HepG2 (cell line): ENCODE results near the gene HDDC2. TPM values are rescaled to one million over a fixed set of nuclear protein-coding genes. Genes with fewer than 3 reads are reported as not detected.

Experiments
- ATAC-seq: fragments of 200-7000 bp; cut with Tn5 transposase; 3 replicates; pipeline ENCODE4 v1.9.1; 2020; ENCODE audit warnings: mild to moderate bottlenecking, moderate library complexity
- BruUV-seq: library from RNA; stranded (reverse); fragments of 400-500 nt; replicated peaks from 2 replicates; lab custom pipeline; 2021; lab: Mats Ljungman, UMichigan
- CTCF ChIA-PET: fragments of 300-600 bp; formaldehyde crosslinking; extraction: SDS; loops from one replicate; lab custom pipeline; 2021; ENCODE audit warnings: low total read pairs, inconsistent platforms, low intra/inter-chr PET ratio; lab: Yijun Ruan, JAX
- POLR2A ChIA-PET: fragments of 350-600 bp; sonication (Branson Sonifier 250); formaldehyde crosslinking; loops from one replicate; lab custom pipeline; 2020; ENCODE audit warnings: antibody characterized with exemption, inconsistent platforms; lab: Yijun Ruan, JAX
- DNase-seq: peaks from one replicate; pipeline ENCODE4 v3.0.0-alpha.2; 2015; ENCODE audit warnings: low spot score
- FAIRE-seq: peaks from 3 replicates; lab custom pipeline; 2011; peaks lifted over from hg19 to GRCh38; lab: Jason Lieb, UNC
- H2AFZ ChIP-seq: one replicate; pipeline ENCODE4 v1.6.1; 2011; ENCODE audit warnings: low read length, inconsistent platforms
- H3K27ac ChIP-seq: fragments of 300-600 bp; 3 replicates; pipeline ENCODE4 v1.8.0; 2011; ENCODE audit warnings: mixed run types, mild to moderate bottlenecking, mixed read lengths, low read length, inconsistent platforms; ENCODE audit not compliant: insufficient read depth; ENCODE audit errors: extremely low read length
- H3K27me3 ChIP-seq, 2 experiments: fragments of 200-600 bp in 1 of 2; 2 replicates in 1 of 2; 3 replicates in 1 of 2; pipeline versions ENCODE4 v1.6.0 to v1.8.0; 2011; ENCODE audit warnings: low read length in 2 of 2, mild to moderate bottlenecking in 2 of 2, moderate library complexity in 2 of 2, inconsistent platforms in 1 of 2; ENCODE audit not compliant: insufficient read depth in 2 of 2, control insufficient read depth in 1 of 2
- H3K36me3 ChIP-seq, 2 experiments: fragments of 200-600 bp in 1 of 2; replicated peaks in 1 of 2; 2 replicates in 1 of 2; 3 replicates in 1 of 2; pipeline versions ENCODE4 v1.5.1 to v1.8.0; 2011; ENCODE audit warnings: low read length in 2 of 2, inconsistent platforms in 1 of 2; ENCODE audit not compliant: insufficient read depth in 2 of 2, control insufficient read depth in 1 of 2
- H3K4me1 ChIP-seq: 2 replicates; pipeline ENCODE4 v1.5.1; 2012; ENCODE audit warnings: low read length, inconsistent platforms; ENCODE audit not compliant: insufficient read depth
- H3K4me2 ChIP-seq: 2 replicates; pipeline ENCODE4 v1.6.0; 2011; ENCODE audit warnings: low read depth, low read length, inconsistent platforms
- H3K4me3 ChIP-seq, 3 experiments: fragments of 200-600 bp in 1 of 3; sonication (generic), shearing (Covaris generic) in 1 of 3; replicated peaks in 1 of 3; 2 replicates each; pipeline ENCODE4 v1.5.1; 2011 to 2016; ENCODE audit warnings: low read length in 3 of 3, inconsistent platforms in 2 of 3, low read depth in 2 of 3, mild to moderate bottlenecking in 2 of 3, control low read depth in 1 of 3, mixed read lengths in 1 of 3; ENCODE audit not compliant: insufficient read depth in 1 of 3
- H3K79me2 ChIP-seq: one replicate; pipeline ENCODE4 v1.6.1; 2011; ENCODE audit warnings: low read length, inconsistent platforms; ENCODE audit not compliant: insufficient read depth
- H3K9ac ChIP-seq: 2 replicates; pipeline ENCODE4 v1.6.0; 2011; ENCODE audit warnings: mild to moderate bottlenecking, low read depth, low read length, inconsistent platforms; ENCODE audit not compliant: insufficient read depth
- H3K9me3 ChIP-seq: 2 replicates; pipeline ENCODE4 v1.5.1; 2012; ENCODE audit warnings: mild to moderate bottlenecking, low read length
- H4K20me1 ChIP-seq: 2 replicates; pipeline ENCODE4 v1.6.0; 2011; ENCODE audit warnings: inconsistent platforms, mild to moderate bottlenecking, low read length, moderate library complexity; ENCODE audit not compliant: insufficient read depth
- RAD21 ChIP-seq: fragments of 450-650 bp; formaldehyde crosslinking; IDR thresholded peaks from 2 replicates; pipeline ENCODE4 v1.5.0; 2020; ENCODE audit warnings: mild to moderate bottlenecking
- RARG ChIP-seq: sonication (generic); formaldehyde crosslinking; IDR thresholded peaks from 2 replicates; pipeline ENCODE4 v1.4.0; 2020; ENCODE audit warnings: low read depth, mild to moderate bottlenecking, missing genetic modification reagents
- XRCC5 ChIP-seq: fragments of 200-400 bp; formaldehyde crosslinking; optimal IDR thresholded peaks from 2 replicates; pipeline ENCODE3; 2017; ENCODE audit warnings: mild to moderate bottlenecking, low read length
- WGBS: methylation state at CpG from one replicate; pipeline ENCODE4 v1.1.6; 2017; ENCODE audit warnings: low lambda C conversion rate; 5-methylcytosine and 5-hydroxymethylcytosine counted together
- in situ Hi-C: cut with HindIII; loops from 2 replicates; pipeline ENCODE4 v1.10.0; 2017; ENCODE audit warnings: low pct_unique_long_range_greater_than_20kb; ENCODE audit not compliant: extremely low pct_ligation_motif_present
- intact Hi-C: fragments of 100-400 bp; cut with micrococcal nuclease; formaldehyde crosslinking; loops from one replicate; pipeline ENCODE4 v1.10.0; 2022; ENCODE audit not compliant: unreplicated experiment
- polyA plus RNA-seq, 8 experiments: library from polyadenylated mRNA; depleted of rRNA in 3 of 8; stranded (reverse) in 7 of 8; unstranded in 1 of 8; fragments of >200 nt; fragmentation: Illumina TruSeq in 4 of 8; extraction: Trizol in 4 of 8; gene quantifications; 2 replicates each; pipeline versions ENCODE4 v1.2.1 to v1.2.3, GENCODE V29; 2011 to 2016; ENCODE audit warnings: low read depth in 4 of 8, missing spikeins in 1 of 8, mixed read lengths in 1 of 8; ENCODE audit not compliant: insufficient read depth in 1 of 8
- total RNA-seq, 5 experiments: library from RNA; depleted of rRNA; stranded (reverse); fragments of >200 nt; fragmentation: Illumina TruSeq; extraction: Trizol; gene quantifications; 2 replicates each; pipeline ENCODE4 v1.2.3, GENCODE V29; 2016; ENCODE audit warnings: low read depth in 1 of 5
- TF ChIP-seq, protein P1 (sequence below): sonication (generic); formaldehyde crosslinking; IDR thresholded peaks from 2 replicates; pipeline ENCODE4 v1.4.0; 2020; ENCODE audit warnings: mild to moderate bottlenecking, missing genetic modification reagents
- TF ChIP-seq, protein P2 (sequence below): IDR thresholded peaks from 2 replicates; pipeline ENCODE4 v1.6.1; 2012; ENCODE audit warnings: low read depth, low read length, improper control_type of control experiment
- TF ChIP-seq, protein P3 (sequence below): sonication (generic); formaldehyde crosslinking; IDR thresholded peaks from 2 replicates; pipeline ENCODE4 v1.4.0; 2020; ENCODE audit warnings: mild to moderate bottlenecking, missing genetic modification reagents

The HDDC2 gene
- total and polyA plus RNA-seq, 2 of the 13 experiments (the other 11 are each of a cell fraction or from before 2014, with no cell fraction given), result 76.7 to 78.7 TPM

DNA sequence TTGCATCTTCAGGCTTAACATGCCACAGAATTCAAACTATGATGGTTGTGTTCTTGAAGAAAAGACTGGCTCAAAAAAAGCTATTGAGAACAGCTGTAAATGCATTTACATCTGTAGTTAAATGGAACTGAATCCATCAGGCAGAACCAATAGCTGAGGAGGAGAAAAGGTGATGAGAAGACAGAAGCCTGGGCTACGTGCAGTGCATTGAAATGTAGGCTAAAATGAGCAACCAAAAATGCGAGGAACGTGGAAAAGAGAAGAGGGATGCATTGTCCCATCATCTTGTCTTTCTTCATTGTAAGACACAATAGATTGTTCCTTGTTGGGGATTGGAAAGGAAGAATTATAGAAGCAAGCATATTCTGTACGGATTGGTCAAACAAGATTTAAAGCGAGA, 13.8 kb upstream of the HDDC2 start:
- no peak for FAIRE-seq
- no peaks in the 10 kb centered on the region for H3K9me3 ChIP-seq
- no peak for ATAC-seq
- ChIA-PET CTCF (no interaction called here), POLR2A (no interaction called here)
- H3K4me2 ChIP-seq, result no peak overlapping the region
- no peak for TF ChIP-seq RARG (CRISPR knock-in tag)
- TF ChIP-seq, protein P1, sequence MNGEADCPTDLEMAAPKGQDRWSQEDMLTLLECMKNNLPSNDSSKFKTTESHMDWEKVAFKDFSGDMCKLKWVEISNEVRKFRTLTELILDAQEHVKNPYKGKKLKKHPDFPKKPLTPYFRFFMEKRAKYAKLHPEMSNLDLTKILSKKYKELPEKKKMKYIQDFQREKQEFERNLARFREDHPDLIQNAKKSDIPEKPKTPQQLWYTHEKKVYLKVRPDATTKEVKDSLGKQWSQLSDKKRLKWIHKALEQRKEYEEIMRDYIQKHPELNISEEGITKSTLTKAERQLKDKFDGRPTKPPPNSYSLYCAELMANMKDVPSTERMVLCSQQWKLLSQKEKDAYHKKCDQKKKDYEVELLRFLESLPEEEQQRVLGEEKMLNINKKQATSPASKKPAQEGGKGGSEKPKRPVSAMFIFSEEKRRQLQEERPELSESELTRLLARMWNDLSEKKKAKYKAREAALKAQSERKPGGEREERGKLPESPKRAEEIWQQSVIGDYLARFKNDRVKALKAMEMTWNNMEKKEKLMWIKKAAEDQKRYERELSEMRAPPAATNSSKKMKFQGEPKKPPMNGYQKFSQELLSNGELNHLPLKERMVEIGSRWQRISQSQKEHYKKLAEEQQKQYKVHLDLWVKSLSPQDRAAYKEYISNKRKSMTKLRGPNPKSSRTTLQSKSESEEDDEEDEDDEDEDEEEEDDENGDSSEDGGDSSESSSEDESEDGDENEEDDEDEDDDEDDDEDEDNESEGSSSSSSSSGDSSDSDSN, result no peak
- H2AFZ ChIP-seq, result no peak overlapping the region
- no peak overlapping the region for H3K9ac ChIP-seq
- no peak for DNase-seq
- H3K4me1 ChIP-seq, result peaks cover 6% of the 10 kb centered on the region; the same call in 1 of the 2 replicates
- no peak overlapping the region for H3K27ac ChIP-seq
- WGBS, result 8% methylated on average over 5 of the region's 5 CpGs
- intact Hi-C loops (loop anchor here (2.0 kb wide), 1 partner anchor 659 kb away; no protein-coding TSS in a partner anchor), in situ Hi-C loops (loop anchor here (25.0 kb wide), 1 partner anchor 1797 kb away; the partner anchor contains the start of gene RSPO3)
- no TSS peak for BruUV-seq
- H4K20me1 ChIP-seq, result no peaks in the 10 kb centered on the region
- no peaks in the 10 kb centered on the region for H3K36me3 ChIP-seq
- H3K79me2 ChIP-seq, result no peaks in the 10 kb centered on the region
- H3K27me3 ChIP-seq, result peaks cover 0 to 16% of the 10 kb centered on the region in 2 experiments; a peak in 1 of 5 replicates
- H3K4me3 ChIP-seq, result no peak overlapping the region

DNA sequence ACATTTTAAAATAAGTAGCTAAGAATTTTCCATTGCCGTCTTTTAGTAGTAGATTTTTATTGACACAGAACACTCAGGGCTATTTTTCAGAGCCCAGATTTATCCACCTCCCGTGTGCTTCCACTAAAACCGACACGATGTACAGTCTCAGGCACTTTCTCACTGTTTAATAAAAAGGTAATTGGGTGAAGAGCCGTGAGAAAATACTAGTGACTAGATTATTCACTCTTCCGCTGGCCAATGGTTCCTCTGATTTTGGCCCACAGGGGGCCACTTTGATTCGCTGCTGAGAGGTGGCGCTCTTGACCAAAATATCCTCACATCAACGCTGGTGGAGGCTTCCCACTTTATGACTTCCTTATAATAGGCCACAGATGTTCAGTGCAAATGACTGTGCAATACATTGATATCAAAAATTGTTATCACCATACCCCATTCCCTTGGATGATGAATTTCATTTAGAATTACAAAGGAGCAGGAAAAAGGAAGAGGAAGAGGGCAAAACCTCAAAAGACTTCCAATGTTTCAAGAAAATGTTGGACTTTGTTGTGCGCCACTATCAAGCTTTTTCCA, 12.3 kb upstream of the HDDC2 start:
- H3K36me3 ChIP-seq, result no peaks in the 10 kb centered on the region
- H3K27me3 ChIP-seq, result peaks cover 0 to 16% of the 10 kb centered on the region in 2 experiments; a peak in 1 of 5 replicates
- FAIRE-seq, result peak; percentile 76
- no peaks in the 10 kb centered on the region for H3K9me3 ChIP-seq
- 18% methylated on average over 10 of the region's 10 CpGs for WGBS
- H3K79me2 ChIP-seq, result no peaks in the 10 kb centered on the region
- peak; percentile 53 for DNase-seq
- ChIA-PET CTCF (interaction anchor here (0.7 to 4.9 kb wide), 3 partner anchors 439 to 455 kb away, joined by 5 to 57 read pairs (median 27); no protein-coding TSS in a partner anchor), POLR2A (interaction anchor here (1.4 kb wide), 1 partner anchor 12 kb away, joined by 3 read pairs; the partner anchor contains the start of gene HDDC2)
- H2AFZ ChIP-seq, result no peak overlapping the region
- no peaks in the 10 kb centered on the region for H4K20me1 ChIP-seq
- intact Hi-C loops, result loop anchor here (1.0 to 5.0 kb wide), 5 partner anchors 439 to 1808 kb away; no protein-coding TSS in a partner anchor
- no peak overlapping the region for H3K9ac ChIP-seq
- in situ Hi-C loops, result loop anchor here (5.0 to 25.0 kb wide), 2 partner anchors 438 to 1798 kb away; partner anchors contain the start of gene RSPO3
- H3K4me3 ChIP-seq, result no peak overlapping the region
- peak; percentile 94 for ATAC-seq
- H3K27ac ChIP-seq, result no peak overlapping the region
- no TSS peak for BruUV-seq
- H3K4me2 ChIP-seq, result no peak overlapping the region
- peaks cover 6% of the 10 kb centered on the region; the same call in 1 of the 2 replicates for H3K4me1 ChIP-seq
- TF ChIP-seq RAD21 (CRISPR knock-in tag), result peak; percentile 83
- TF ChIP-seq, protein P2, sequence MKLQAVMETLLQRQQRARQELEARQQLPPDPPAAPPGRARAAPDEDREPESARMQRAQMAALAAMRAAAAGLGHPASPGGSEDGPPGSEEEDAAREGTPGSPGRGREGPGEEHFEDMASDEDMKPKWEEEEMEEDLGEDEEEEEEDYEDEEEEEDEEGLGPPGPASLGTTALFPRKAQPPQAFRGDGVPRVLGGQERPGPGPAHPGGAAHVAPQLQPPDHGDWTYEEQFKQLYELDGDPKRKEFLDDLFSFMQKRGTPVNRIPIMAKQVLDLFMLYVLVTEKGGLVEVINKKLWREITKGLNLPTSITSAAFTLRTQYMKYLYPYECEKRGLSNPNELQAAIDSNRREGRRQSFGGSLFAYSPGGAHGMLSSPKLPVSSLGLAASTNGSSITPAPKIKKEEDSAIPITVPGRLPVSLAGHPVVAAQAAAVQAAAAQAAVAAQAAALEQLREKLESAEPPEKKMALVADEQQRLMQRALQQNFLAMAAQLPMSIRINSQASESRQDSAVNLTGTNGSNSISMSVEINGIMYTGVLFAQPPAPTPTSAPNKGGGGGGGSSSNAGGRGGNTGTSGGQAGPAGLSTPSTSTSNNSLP, result peak; percentile 70; the same call in 1 of the 2 replicates
- TF ChIP-seq, protein P3, sequence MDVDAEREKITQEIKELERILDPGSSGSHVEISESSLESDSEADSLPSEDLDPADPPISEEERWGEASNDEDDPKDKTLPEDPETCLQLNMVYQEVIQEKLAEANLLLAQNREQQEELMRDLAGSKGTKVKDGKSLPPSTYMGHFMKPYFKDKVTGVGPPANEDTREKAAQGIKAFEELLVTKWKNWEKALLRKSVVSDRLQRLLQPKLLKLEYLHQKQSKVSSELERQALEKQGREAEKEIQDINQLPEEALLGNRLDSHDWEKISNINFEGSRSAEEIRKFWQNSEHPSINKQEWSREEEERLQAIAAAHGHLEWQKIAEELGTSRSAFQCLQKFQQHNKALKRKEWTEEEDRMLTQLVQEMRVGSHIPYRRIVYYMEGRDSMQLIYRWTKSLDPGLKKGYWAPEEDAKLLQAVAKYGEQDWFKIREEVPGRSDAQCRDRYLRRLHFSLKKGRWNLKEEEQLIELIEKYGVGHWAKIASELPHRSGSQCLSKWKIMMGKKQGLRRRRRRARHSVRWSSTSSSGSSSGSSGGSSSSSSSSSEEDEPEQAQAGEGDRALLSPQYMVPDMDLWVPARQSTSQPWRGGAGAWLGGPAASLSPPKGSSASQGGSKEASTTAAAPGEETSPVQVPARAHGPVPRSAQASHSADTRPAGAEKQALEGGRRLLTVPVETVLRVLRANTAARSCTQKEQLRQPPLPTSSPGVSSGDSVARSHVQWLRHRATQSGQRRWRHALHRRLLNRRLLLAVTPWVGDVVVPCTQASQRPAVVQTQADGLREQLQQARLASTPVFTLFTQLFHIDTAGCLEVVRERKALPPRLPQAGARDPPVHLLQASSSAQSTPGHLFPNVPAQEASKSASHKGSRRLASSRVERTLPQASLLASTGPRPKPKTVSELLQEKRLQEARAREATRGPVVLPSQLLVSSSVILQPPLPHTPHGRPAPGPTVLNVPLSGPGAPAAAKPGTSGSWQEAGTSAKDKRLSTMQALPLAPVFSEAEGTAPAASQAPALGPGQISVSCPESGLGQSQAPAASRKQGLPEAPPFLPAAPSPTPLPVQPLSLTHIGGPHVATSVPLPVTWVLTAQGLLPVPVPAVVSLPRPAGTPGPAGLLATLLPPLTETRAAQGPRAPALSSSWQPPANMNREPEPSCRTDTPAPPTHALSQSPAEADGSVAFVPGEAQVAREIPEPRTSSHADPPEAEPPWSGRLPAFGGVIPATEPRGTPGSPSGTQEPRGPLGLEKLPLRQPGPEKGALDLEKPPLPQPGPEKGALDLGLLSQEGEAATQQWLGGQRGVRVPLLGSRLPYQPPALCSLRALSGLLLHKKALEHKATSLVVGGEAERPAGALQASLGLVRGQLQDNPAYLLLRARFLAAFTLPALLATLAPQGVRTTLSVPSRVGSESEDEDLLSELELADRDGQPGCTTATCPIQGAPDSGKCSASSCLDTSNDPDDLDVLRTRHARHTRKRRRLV (CRISPR knock-in tag), result peak; percentile 89; the same call in 1 of the 2 replicates
- TF ChIP-seq XRCC5, result peak; percentile 67
